LNCaP clone FGC (cell line): ENCODE results near the gene DAAM1.

ENCODE experiments used
- DNase-seq: peaks from one replicate; pipeline ENCODE4 v3.0.0-alpha.2; 2011; ENCODE audit warnings: low read depth
- H3K4me3 ChIP-seq: 2 replicates; pipeline ENCODE4 v1.5.1; 2011; ENCODE audit warnings: mild to moderate bottlenecking, low read depth, low read length, control low read depth
- CTCF ChIP-seq: IDR thresholded peaks from 2 replicates; pipeline ENCODE4 v1.5.1; 2012; ENCODE audit warnings: mild to moderate bottlenecking; ENCODE audit not compliant: control insufficient read depth, insufficient read depth; ENCODE audit errors: extremely low read depth

The DAAM1 gene

DNA sequence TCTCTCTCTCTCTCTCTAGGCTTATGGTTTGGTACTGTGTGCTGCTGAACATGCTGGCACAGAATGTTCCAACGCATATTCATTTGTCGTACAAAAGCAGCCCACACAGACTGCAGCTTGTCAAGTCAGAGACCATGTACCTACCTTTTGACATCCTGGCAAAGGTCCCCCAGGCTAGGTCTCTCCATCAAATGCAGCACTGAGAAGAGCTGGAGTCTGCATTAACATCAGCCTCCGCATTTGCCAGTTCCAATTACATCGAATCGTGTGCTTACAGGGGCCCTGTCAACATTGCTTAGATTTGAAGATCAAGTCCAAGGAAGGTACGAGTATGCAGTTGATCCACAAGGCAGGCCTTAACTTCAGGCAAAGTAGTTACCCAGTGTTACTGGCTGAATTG lies 228.8 kb downstream of the DAAM1 start:
- TF ChIP-seq CTCF: no peak
- no peak overlapping the region for H3K4me3 ChIP-seq
- no peak for DNase-seq

- no peak for DNase-seq
- TF ChIP-seq CTCF: no peak
Observed at GRCh38 chr14:59419303-59419702, 230.8 kb downstream of the DAAM1 start.

More at GRCh38 chr14:59419303-59419702, 230.8 kb downstream of the DAAM1 start:
- H3K4me3 ChIP-seq: no peak overlapping the region
